Measurements from ENCODE around the gene IDS.
A peak's percentile ranks its signal among the peaks of the same experiment; 100 is the strongest.
"Not testable (repeated sequence)": the region's sequence is repeated elsewhere in the genome, so short reads cannot be mapped to it uniquely, and the experiment has no call there.

IDS gene, protein sequence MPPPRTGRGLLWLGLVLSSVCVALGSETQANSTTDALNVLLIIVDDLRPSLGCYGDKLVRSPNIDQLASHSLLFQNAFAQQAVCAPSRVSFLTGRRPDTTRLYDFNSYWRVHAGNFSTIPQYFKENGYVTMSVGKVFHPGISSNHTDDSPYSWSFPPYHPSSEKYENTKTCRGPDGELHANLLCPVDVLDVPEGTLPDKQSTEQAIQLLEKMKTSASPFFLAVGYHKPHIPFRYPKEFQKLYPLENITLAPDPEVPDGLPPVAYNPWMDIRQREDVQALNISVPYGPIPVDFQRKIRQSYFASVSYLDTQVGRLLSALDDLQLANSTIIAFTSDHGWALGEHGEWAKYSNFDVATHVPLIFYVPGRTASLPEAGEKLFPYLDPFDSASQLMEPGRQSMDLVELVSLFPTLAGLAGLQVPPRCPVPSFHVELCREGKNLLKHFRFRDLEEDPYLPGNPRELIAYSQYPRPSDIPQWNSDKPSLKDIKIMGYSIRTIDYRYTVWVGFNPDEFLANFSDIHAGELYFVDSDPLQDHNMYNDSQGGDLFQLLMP

DNA sequence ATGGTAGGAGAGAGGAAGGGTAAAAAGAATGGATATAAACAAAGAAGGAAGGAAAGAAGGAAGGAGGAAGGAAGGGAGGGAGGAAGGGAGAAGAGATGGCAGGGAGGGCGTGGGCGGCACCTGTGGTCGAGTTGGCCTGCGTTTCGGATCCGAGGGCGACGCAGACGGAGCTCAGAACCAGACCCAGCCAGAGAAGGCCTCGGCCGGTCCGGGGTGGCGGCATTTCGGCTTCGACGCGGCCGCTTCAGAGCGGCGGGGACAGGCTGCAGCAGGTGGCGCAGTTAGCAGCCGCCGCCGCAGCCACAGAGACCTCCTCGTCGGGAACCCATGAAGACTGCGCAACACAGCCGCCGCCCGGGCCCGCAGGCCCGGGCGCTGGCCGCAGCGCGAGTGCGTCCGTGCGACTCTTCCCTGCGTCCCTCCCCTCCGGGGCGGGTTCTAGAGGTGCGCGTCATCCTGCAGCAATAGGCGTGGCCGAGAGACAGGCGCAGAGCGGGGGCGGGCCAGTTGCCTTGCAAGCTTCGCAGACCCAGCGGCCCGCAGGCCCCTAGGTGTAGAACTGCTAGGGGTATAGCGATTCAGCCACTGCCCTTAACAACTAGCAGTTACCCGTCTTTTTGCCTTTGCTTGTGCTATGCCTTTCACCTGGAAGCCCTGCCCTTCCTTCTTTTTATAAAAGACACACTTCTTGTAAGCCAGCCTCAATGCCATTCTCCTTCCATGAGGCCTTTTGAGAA lies at the start of gene IDS:
Gene IDS, minus strand, starts transcription at position 392 of the 737 bp plus-strand sequence. Its CDS starts 169 bp downstream, at position 223.
- no peaks in the 10 kb centered on the region for H3K79me2 ChIP-seq (ENCODE audit: insufficient read depth, low read depth)
- peak within 1 kb of the TSS; percentile 85 for H3K27ac ChIP-seq
- peak within 1 kb of the TSS; percentile 44 for H2AFZ ChIP-seq (ENCODE audit: low read depth)
- TF ChIP-seq, protein P1, sequence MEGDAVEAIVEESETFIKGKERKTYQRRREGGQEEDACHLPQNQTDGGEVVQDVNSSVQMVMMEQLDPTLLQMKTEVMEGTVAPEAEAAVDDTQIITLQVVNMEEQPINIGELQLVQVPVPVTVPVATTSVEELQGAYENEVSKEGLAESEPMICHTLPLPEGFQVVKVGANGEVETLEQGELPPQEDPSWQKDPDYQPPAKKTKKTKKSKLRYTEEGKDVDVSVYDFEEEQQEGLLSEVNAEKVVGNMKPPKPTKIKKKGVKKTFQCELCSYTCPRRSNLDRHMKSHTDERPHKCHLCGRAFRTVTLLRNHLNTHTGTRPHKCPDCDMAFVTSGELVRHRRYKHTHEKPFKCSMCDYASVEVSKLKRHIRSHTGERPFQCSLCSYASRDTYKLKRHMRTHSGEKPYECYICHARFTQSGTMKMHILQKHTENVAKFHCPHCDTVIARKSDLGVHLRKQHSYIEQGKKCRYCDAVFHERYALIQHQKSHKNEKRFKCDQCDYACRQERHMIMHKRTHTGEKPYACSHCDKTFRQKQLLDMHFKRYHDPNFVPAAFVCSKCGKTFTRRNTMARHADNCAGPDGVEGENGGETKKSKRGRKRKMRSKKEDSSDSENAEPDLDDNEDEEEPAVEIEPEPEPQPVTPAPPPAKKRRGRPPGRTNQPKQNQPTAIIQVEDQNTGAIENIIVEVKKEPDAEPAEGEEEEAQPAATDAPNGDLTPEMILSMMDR (conservative IDR thresholded peaks at IDR 0.05; ENCODE audit: low read depth, low read length) = no peak
- no peaks in the 10 kb centered on the region for H3K36me3 ChIP-seq (ENCODE audit: insufficient read depth)
- H3K27me3 ChIP-seq (ENCODE audit: insufficient read depth, low read depth) = no peaks in the 10 kb centered on the region
- H3K4me2 ChIP-seq = peak within 1 kb of the TSS; percentile 78
- H3K4me1 ChIP-seq (ENCODE audit: low read depth, poor library complexity, severe bottlenecking) = peaks cover 34% of the 10 kb centered on the region
- H4K20me1 ChIP-seq (ENCODE audit: insufficient read depth) = no peaks in the 10 kb centered on the region
- H3K9ac ChIP-seq = peak within 1 kb of the TSS; percentile 67
- no peak within 1 kb of the TSS for H3K4me3 ChIP-seq (IDR thresholded peaks at IDR 0.05; ENCODE audit: insufficient read depth, low read depth, low read length)

DNA sequence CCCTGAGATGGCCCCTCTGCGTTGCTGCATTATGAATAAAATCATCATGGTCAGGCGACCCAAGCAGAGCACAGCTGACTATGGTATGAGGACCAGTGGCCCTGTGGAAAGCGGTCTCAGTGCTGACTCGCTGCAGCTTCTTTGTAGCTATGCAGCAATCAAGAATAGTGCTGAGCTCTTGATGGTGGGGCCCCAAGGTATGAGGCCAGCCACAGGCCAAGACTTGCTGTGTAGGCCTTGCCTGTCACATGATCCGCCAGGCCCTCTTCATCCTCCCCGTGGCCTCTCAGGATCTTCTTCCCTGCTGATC lies 46.8 kb upstream of the IDS start:
- H3K4me2 ChIP-seq; H3K27ac ChIP-seq; H3K4me3 ChIP-seq (IDR thresholded peaks at IDR 0.05; ENCODE audit: insufficient read depth, low read depth, low read length); H3K27me3 ChIP-seq (ENCODE audit: insufficient read depth, low read depth); H4K20me1 ChIP-seq (ENCODE audit: insufficient read depth); H3K4me1 ChIP-seq (ENCODE audit: low read depth, poor library complexity, severe bottlenecking); H3K79me2 ChIP-seq (ENCODE audit: insufficient read depth, low read depth); H2AFZ ChIP-seq (ENCODE audit: low read depth); H3K9ac ChIP-seq; H3K36me3 ChIP-seq (ENCODE audit: insufficient read depth): not testable (repeated sequence)

DNA sequence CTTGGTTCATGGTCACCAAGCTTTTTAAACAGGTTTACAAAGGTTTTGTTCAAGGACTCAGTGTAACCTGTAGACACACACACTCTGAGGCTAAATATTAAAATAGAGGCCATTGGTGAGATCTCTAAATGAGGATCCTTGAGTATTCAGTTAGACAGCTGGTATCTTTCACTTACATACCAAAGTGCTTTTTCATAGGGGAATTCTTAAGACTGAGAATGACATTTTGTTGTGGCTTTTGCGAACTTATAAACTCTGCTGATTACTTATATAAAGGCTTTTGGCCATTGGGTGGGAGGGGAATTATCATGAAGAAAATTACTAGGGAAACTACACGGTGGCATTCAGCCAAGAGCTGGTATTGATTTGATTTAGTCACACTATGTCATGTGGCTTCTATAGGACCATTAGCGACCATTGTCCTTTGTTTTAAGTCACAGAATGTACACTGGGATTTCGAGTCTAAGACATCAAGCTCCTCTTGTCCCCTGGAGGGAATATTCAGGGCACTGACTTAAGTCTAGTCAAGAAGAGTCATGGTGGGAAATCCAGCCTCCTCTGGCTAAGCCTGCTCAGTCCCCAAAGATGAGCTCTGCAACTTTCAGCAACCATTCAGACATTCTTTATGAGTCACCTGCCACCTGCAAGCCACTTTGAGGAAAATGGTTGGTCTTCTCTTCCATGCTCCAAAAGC lies 46.3 kb upstream of the IDS start:
- not testable (repeated sequence) for H3K36me3 ChIP-seq (ENCODE audit: insufficient read depth); H3K4me3 ChIP-seq (IDR thresholded peaks at IDR 0.05; ENCODE audit: insufficient read depth, low read depth, low read length); H3K4me2 ChIP-seq; H3K79me2 ChIP-seq (ENCODE audit: insufficient read depth, low read depth); H4K20me1 ChIP-seq (ENCODE audit: insufficient read depth); H2AFZ ChIP-seq (ENCODE audit: low read depth); H3K4me1 ChIP-seq (ENCODE audit: low read depth, poor library complexity, severe bottlenecking); H3K9ac ChIP-seq; H3K27me3 ChIP-seq (ENCODE audit: insufficient read depth, low read depth); H3K27ac ChIP-seq

DNA sequence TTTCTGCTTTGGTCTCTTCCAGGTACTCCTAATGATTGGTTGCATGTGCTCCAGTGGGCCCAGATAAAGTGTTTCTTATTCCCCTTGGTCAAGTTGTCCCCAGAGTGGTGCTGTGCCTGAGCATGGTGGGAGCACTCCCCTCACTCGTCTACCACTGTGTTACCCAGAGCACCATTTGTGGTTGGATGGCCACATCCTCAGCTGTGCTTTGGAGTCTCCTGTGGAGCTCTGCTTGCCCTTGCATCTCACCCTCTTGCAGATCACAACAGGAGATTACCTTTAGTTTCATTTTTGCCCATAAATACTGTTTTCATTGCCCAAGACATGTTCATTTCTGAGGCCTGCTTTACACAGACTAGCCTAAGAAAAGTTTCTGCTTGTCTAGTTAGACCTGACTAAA lies 45.3 kb upstream of the IDS start:
- not testable (repeated sequence) for H3K4me3 ChIP-seq (IDR thresholded peaks at IDR 0.05; ENCODE audit: insufficient read depth, low read depth, low read length); H3K27me3 ChIP-seq (ENCODE audit: insufficient read depth, low read depth); H3K9ac ChIP-seq; H3K4me1 ChIP-seq (ENCODE audit: low read depth, poor library complexity, severe bottlenecking); H3K36me3 ChIP-seq (ENCODE audit: insufficient read depth); H2AFZ ChIP-seq (ENCODE audit: low read depth); H4K20me1 ChIP-seq (ENCODE audit: insufficient read depth); H3K27ac ChIP-seq; H3K79me2 ChIP-seq (ENCODE audit: insufficient read depth, low read depth); H3K4me2 ChIP-seq

DNA sequence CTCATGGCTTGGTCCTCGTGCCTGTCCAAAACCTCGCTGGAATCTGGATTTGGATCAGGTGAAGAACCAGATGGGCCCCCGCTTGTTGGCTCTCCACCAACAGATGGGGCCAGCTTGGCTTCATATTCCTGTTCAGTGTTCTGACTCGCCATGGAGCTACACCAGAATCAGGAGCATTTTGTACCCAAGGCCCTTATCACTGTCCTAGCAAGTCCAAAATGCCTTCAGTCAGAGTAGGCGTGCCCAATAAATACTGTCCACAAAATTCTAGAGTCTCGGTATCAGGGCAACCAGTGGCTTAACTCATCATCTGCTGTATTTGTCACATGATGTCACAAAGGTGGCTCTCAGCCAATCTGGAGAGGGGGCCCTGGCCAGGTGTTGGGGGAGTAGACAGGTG lies 44.6 kb upstream of the IDS start, which contains the start of gene HSFX3:
Gene HSFX3, minus strand, starts transcription at position 224 of the 400 bp plus-strand sequence. Its CDS starts 72 bp downstream, at position 152.
- H2AFZ ChIP-seq (ENCODE audit: low read depth); H3K4me3 ChIP-seq (IDR thresholded peaks at IDR 0.05; ENCODE audit: insufficient read depth, low read depth, low read length); H3K9ac ChIP-seq; H4K20me1 ChIP-seq (ENCODE audit: insufficient read depth); H3K4me1 ChIP-seq (ENCODE audit: low read depth, poor library complexity, severe bottlenecking); H3K79me2 ChIP-seq (ENCODE audit: insufficient read depth, low read depth); H3K36me3 ChIP-seq (ENCODE audit: insufficient read depth); H3K27me3 ChIP-seq (ENCODE audit: insufficient read depth, low read depth); H3K4me2 ChIP-seq; H3K27ac ChIP-seq: not testable (repeated sequence)

DNA sequence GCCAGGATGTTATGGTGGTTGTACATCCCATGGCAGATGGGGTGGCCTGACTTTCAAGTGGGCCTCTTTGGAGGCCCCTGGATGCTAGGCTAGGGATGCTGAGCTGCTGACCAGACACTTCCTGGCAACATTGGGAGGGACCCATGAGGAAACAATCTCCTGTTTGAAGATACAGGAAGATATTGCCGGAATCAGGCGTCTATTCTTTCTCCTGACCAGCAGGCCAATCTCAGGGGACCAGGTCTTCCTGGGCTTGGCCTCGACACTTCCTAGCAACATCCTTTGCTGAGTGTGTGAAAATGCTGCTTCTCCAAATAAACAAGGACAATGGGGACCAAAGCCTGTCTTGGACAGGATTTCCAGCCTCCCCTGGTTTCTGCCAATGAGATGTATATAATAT lies 42.7 kb upstream of the IDS start:
- not testable (repeated sequence) for H3K4me3 ChIP-seq (IDR thresholded peaks at IDR 0.05; ENCODE audit: insufficient read depth, low read depth, low read length); H3K79me2 ChIP-seq (ENCODE audit: insufficient read depth, low read depth); H3K36me3 ChIP-seq (ENCODE audit: insufficient read depth); H3K4me2 ChIP-seq; H3K9ac ChIP-seq; H3K4me1 ChIP-seq (ENCODE audit: low read depth, poor library complexity, severe bottlenecking); H2AFZ ChIP-seq (ENCODE audit: low read depth); H4K20me1 ChIP-seq (ENCODE audit: insufficient read depth); H3K27me3 ChIP-seq (ENCODE audit: insufficient read depth, low read depth); H3K27ac ChIP-seq

DNA sequence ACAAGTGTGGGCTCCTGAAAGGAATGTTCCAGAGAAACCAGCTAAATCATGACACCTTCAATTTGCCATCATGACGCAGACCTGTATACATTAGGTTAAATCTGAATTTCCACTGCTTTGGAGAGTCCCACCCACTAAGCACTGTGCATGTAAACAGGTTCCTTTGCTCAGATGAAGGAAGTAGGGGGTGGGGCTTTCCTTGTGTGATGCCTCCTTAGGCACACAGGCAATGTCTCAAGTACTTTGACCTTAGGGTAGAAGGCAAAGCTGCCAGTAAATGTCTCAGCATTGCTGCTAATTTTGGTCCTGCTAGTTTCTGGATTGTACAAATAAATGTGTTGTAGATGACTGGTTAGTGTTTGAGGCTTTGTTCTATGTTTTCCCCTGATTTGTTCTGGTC lies 41.9 kb upstream of the IDS start:
- H2AFZ ChIP-seq (ENCODE audit: low read depth); H3K4me2 ChIP-seq; H3K36me3 ChIP-seq (ENCODE audit: insufficient read depth); H3K27ac ChIP-seq; H3K79me2 ChIP-seq (ENCODE audit: insufficient read depth, low read depth); H3K9ac ChIP-seq; H3K27me3 ChIP-seq (ENCODE audit: insufficient read depth, low read depth); H4K20me1 ChIP-seq (ENCODE audit: insufficient read depth); H3K4me3 ChIP-seq (IDR thresholded peaks at IDR 0.05; ENCODE audit: insufficient read depth, low read depth, low read length); H3K4me1 ChIP-seq (ENCODE audit: low read depth, poor library complexity, severe bottlenecking): not testable (repeated sequence)

DNA sequence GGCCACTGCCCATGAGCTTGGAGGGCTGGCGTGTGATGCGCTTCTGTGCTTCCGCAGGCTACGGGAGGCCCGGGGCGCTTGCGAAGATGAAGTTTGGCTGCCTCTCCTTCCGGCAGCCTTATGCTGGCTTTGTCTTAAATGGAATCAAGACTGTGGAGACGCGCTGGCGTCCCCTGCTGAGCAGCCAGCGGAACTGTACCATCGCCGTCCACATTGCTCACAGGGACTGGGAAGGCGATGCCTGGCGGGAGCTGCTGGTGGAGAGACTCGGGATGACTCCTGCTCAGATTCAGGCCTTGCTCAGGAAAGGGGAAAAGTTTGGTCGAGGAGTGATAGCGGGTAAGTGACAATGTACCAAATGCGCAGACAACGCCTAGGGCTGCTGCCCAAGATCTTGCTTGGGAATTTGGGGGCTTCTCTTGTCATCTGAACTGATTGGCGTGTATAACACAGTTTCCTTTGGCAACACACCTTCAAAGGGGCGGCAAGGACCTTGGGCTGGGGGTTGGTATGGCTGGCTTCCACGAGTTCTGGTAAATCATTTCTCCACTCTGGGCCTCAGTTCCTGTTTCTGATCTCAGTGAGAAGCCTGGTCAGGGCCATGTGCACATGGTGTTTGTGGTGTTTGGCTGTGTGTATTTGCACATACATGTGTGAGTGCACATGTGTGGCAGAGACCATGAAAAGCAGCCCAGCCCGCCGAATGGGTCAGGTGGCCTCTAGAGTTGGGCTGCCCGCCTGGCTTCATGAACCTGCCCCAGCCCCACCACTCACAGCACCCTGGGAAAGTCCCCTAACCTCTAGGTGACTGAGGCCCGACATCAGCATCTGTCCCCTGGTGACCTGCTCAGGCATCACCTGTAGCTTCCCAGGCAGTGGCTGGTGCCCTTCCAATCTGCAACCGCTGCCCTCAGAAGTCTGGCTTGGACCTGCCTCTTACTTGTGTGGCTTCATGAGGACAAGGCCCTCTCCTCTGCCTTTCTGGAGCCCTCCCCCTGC lies 40.7 kb upstream of the IDS start:
- not testable (repeated sequence) for H3K4me2 ChIP-seq; H3K36me3 ChIP-seq (ENCODE audit: insufficient read depth); H3K27ac ChIP-seq; H3K4me1 ChIP-seq (ENCODE audit: low read depth, poor library complexity, severe bottlenecking); H3K79me2 ChIP-seq (ENCODE audit: insufficient read depth, low read depth); H3K27me3 ChIP-seq (ENCODE audit: insufficient read depth, low read depth); H3K4me3 ChIP-seq (IDR thresholded peaks at IDR 0.05; ENCODE audit: insufficient read depth, low read depth, low read length); H2AFZ ChIP-seq (ENCODE audit: low read depth); H4K20me1 ChIP-seq (ENCODE audit: insufficient read depth); H3K9ac ChIP-seq
